NCI-H1417 (cell line): ENCODE data around the gene FARP1.
A peak's percentile ranks its signal among the peaks of the same experiment; 100 is the strongest.

Experiments used
- DNase-seq, 3 experiments: peaks; one replicate each; lab custom pipeline; 2025; lab: John Stamatoyannopoulos, UW

FARP1 gene

DNA sequence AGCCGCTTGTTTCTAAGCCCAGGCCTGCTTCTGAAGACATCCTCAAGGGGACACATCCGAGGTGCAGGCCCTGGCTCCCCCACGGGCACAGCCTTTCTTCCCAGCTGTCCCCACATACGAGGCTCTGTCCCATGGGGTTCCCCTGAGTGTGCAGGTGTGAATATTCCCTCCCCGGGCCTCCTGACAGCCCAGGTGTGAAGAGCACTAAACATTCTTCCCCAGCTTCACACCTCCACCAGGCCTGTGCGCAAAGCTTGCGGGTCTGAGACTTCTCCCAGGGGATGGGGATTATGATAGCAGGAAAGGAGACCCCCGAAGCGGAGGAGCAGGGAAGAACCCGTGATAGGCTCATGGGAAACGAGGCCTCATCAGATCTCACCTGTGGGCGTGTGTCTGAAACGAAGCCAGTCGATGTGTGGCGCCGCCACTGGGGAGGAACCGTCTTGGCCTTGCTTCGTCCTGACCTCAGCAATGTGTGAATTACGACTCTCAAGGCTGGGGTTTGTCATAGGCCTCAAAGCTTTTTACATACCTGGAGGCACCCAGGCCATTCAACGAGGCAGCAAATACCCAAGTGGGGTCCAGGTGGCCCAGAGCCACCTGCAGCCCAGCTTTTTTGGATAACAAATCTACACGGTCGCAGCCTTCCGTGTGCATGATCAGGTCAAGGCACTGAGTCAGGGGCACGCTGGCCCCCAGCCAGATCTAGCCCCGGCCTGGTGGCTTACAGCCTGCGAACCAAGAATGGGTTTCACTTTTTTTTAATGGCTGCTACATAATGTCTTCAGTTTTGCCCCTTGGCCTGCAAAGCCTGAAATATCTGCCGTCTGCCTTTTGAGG lies 299.7 kb downstream of the FARP1 start:
- DNase-seq, result no peak

DNA sequence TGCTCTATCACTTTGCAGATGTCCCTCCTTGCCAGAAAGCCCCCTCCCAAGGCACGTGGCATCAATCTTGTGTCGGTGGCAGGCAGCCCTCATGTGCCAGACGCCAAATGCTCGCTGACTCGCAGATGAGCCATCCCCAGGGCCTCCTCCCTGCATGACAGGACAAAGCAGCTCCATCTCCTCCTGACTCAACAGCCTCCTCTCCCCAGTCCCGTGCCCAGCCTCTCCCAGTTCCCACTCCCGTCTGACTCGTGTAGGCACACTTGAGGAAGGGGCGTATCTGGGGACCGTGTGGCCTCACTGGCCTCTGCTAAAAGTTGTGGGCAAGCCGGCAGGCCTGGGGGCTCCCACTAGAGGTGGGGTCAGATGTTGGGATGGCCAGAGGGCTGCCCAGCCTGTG lies 300.4 kb downstream of the FARP1 start:
- DNase-seq, result no peak

DNA sequence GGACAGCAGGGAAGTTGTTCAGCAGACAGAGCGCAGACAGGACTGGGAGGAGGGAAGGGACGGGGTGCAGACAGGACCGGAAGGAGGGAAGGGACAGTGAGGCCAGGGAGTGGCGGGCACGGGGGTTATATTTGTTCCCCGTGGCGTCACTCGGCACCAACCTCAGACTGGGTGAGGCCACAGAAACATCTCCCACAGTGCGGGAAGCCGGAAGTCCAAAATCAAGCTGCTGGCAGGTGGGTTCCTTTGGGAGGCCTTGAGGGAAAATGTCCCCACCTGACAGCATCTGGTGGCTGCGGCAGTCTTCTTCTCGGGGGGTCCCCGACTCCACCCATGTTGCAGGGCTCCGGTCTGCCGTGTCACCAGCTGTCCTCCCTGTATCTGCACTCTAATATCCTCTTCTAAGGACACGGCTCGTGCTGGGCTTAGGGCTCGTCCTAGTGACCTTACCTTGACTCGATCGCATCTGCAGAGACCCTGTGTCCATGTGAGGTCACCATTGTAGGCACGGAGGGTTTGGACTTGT lies 301.0 kb downstream of the FARP1 start:
- DNase-seq, result no peak

DNA sequence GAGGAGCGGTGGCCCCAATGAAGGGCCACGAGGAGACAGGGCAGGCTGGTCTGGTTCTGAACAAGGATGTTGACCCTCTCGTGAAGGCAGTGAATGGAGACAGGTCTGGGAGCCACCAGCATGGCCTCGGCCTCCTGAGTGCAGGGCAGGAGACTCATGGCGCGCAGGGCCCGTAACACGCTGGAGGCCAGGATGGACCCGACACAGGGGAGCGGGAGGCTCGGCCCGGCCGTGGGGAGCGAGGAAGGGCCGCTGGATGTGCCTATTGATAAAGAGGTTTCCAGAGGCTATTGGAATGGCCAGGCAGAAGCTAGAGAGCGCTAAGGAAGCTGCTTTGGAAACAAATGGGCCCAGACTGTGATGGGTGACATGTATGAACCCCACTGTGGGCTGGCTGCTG lies 301.5 kb downstream of the FARP1 start:
- no peak for DNase-seq

- DNase-seq, result peak; percentile 65 to 79 (median 65)
Measured at GRCh38 chr13:98445340-98446233, 302.7 kb downstream of the FARP1 start.

DNA sequence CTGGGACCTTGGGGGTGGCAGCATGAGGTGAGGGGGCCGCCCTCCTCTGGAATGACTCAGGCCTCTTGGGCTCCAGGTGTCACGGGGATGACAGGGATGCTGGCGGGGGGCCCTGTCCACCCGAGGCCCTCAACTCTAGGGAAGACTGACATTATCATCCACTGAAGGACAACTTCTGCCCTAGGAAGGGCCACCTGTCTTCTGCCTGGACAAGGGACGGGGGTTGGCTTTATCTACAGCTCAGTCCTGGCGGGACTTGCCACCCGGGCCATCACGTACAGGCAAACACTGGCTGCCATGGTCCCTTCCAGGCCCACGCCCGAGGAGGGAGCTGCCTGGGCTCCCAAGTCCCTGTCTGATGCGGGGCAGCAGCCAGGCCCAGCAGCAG lies 303.3 kb downstream of the FARP1 start:
- DNase-seq, result no peak

GRCh38 chr13:98447130-98447529 lies 304.2 kb downstream of the FARP1 start:
- DNase-seq, result no peak

GRCh38 chr13:98447881-98448641 lies 305.2 kb downstream of the FARP1 start:
- DNase-seq, result peak; percentile 19 to 81 (median 27)

GRCh38 chr13:98448642-98448928 lies 305.7 kb downstream of the FARP1 start:
- no peak for DNase-seq

- no peak for DNase-seq
Measured at GRCh38 chr13:98449273-98449672, 306.4 kb downstream of the FARP1 start.

GRCh38 chr13:98450026-98450425 lies 307.1 kb downstream of the FARP1 start:
- DNase-seq, result no peak

GRCh38 chr13:98450539-98451111 lies 307.7 kb downstream of the FARP1 start:
- peak in 1 of 3 experiments; percentile 43 for DNase-seq

- DNase-seq, result peak in 2 of 3 experiments; percentile 30 to 63
Measured at GRCh38 chr13:98451676-98452470, 309.0 kb downstream of the FARP1 start.

DNA sequence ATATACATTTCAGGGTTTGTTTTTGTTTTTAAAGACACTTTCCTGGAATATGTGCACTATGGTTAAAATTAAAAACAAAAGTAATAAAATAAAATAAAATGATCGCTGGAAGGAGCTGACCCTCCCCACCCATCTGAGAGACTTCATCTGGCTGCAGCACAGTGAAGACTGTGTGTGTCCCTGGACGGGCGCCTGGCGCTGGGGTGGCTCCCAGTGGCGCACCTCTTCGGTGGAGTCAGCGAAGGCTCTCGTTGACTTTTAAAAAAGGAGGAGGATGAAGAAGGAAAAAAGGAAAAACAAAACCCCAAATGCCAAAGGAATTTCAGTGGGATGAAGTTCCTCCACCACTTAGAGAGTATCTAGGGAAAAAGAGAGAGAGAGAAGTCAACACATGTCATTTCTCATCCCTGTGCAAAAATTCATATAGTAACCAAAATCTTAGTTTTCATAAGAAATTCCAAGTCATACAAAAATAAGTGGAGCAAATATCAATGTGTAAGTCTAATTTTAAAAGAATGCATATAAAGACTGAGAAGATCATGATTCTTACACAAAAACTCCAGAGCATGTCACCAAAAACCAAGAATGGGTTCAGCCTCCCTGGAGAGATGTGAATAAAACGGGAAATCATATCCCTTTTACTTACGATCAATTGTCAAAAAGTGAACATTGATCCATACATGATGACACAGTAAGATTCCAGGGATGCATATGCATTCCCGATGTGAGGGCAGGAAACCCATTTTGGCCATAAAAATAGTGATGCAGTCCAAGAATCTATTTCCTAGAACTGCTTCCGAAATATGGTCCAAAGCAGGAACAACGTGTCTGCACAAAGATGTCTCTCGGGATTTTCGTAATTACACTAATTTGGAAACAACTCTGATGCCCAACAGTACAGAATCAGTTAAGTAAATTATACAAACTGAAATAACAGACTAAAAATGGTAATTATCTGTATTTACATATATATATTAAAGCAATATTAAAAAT lies 310.3 kb downstream of the FARP1 start:
- no peak for DNase-seq

- peak in 2 of 3 experiments; percentile 45 to 60 for DNase-seq
Measured at GRCh38 chr13:98454389-98454881, 311.5 kb downstream of the FARP1 start.

- DNase-seq, result peak in 2 of 3 experiments; percentile 89 to 97
Measured at GRCh38 chr13:98456413-98456845, 313.5 kb downstream of the FARP1 start.

DNA sequence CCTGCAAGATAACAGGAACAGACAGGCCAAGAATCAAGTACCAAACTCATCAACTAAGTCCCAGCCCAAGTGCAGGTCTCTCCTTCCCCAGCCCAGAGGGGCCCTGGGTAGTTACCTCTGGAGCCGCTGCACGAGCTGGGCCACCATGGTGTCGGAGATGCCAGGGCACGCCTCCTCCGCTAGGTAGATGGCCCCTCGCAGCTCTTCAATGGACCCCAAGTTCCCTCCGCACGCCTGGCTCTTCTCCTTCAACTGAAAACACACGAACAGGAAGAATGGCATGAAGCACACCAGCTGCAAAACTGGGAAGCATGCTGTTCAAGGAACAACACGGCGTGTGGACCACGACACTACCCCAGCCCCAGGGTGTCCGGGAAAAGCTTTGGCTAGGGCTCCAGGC lies 314.2 kb downstream of the FARP1 start:
- DNase-seq, result peak in 2 of 3 experiments; percentile 49 to 57

DNA sequence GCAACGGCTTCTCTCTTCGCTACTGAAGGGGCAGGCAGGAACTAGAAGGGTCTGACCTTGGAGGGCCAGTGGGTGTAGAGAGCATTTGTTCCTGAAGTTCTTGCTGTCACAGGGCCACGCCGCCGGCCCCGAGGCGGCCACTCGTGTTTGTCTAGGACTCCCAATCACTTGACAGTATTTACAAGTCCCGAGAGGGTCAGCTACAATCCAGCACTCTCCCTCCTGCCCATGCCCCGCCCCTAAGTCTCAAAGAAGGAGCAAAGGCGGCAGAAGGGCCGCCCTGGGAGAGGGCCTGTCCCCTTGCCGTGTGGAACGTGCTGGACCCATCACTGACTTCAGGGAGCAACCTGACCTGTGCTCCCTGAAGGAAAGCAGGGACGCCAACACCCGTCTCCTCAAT lies 315.5 kb downstream of the FARP1 start:
- no peak for DNase-seq

GRCh38 chr13:98459171-98459681 lies 316.3 kb downstream of the FARP1 start:
- DNase-seq, result no peak
